GM21423 (cell line): ENCODE results near the gene CASP5.
A peak's percentile ranks its signal among the peaks of the same experiment; 100 is the strongest.

ENCODE experiments used
- ATAC-seq: cut with Tn5 transposase; IDR thresholded peaks from one replicate; pipeline ENCODE4 v1.9.1; 2021; ENCODE audit warnings: mild to moderate bottlenecking, moderate library complexity; ENCODE audit not compliant: unreplicated experiment

The CASP5 gene

GRCh38 chr11:104968856-104969776 is 53.9 kb downstream of the CASP5 start:
- no peak for ATAC-seq

- ATAC-seq, result peak; percentile 84
Observed at GRCh38 chr11:104968355-104968855, 54.6 kb downstream of the CASP5 start, which contains the start of gene CASP4. CASP4 (minus strand) TSS chr11:104968574; CDS start chr11:104968525, 49 bp downstream.

GRCh38 chr11:104967534-104968354 is 55.2 kb downstream of the CASP5 start:
- peak; percentile 19 for ATAC-seq

GRCh38 chr11:104965735-104966134 is 57.2 kb downstream of the CASP5 start:
- ATAC-seq, result no peak

GRCh38 chr11:104964247-104964646 is 58.7 kb downstream of the CASP5 start:
- no peak for ATAC-seq

GRCh38 chr11:104962852-104963251 is 60.1 kb downstream of the CASP5 start:
- no peak for ATAC-seq

- ATAC-seq, result no peak
Observed at GRCh38 chr11:104957280-104957679, 65.7 kb downstream of the CASP5 start.

- no peak for ATAC-seq
Observed at GRCh38 chr11:104956528-104956927, 66.4 kb downstream of the CASP5 start.

- peak; percentile 97 for ATAC-seq
Observed at GRCh38 chr11:104946907-104947306, 76.1 kb downstream of the CASP5 start.
